GM21515 (cell line): ENCODE measurements around the gene STIM1.
"Not testable (repeated sequence)": the region's sequence is repeated elsewhere in the genome, so short reads cannot be mapped to it uniquely, and the experiment has no call there.

Experiments used
- ATAC-seq: cut with Tn5 transposase; IDR thresholded peaks from one replicate; pipeline ENCODE4 v1.9.1; 2021; ENCODE audit not compliant: unreplicated experiment

The STIM1 gene

GRCh38 chr11:4016602-4017001 is 161.1 kb downstream of the STIM1 start:
- not testable (repeated sequence) for ATAC-seq

GRCh38 chr11:4017129-4017528 is 161.7 kb downstream of the STIM1 start:
- ATAC-seq = no peak

- ATAC-seq = no peak
Observed at GRCh38 chr11:4018641-4019040, 163.2 kb downstream of the STIM1 start.

GRCh38 chr11:4019891-4020290 is 164.4 kb downstream of the STIM1 start:
- no peak for ATAC-seq

GRCh38 chr11:4022669-4023068 is 167.2 kb downstream of the STIM1 start:
- no peak for ATAC-seq

- ATAC-seq = no peak
Observed at GRCh38 chr11:4025248-4025966, 169.9 kb downstream of the STIM1 start.

GRCh38 chr11:4025967-4026324 is 170.5 kb downstream of the STIM1 start:
- no peak for ATAC-seq

GRCh38 chr11:4026389-4026788 is 170.9 kb downstream of the STIM1 start:
- ATAC-seq = no peak

- ATAC-seq = no peak
Observed at GRCh38 chr11:4027746-4028145, 172.3 kb downstream of the STIM1 start.

- no peak for ATAC-seq
Observed at GRCh38 chr11:4030197-4030596, 174.7 kb downstream of the STIM1 start.

GRCh38 chr11:4032097-4032496 is 176.6 kb downstream of the STIM1 start:
- ATAC-seq = no peak

GRCh38 chr11:4035985-4036384 is 180.5 kb downstream of the STIM1 start:
- ATAC-seq = no peak

GRCh38 chr11:4039011-4039410 is 183.5 kb downstream of the STIM1 start:
- no peak for ATAC-seq

GRCh38 chr11:4040461-4040860 is 185.0 kb downstream of the STIM1 start:
- no peak for ATAC-seq

GRCh38 chr11:4041731-4042391 is 186.4 kb downstream of the STIM1 start:
- ATAC-seq = no peak

GRCh38 chr11:4044976-4045646 is 189.6 kb downstream of the STIM1 start:
- ATAC-seq = no peak

- no peak for ATAC-seq
Observed at GRCh38 chr11:4048340-4048739, 192.9 kb downstream of the STIM1 start.

- no peak for ATAC-seq
Observed at GRCh38 chr11:4049006-4049405, 193.5 kb downstream of the STIM1 start.

- no peak for ATAC-seq
Observed at GRCh38 chr11:4050138-4050537, 194.7 kb downstream of the STIM1 start.

- ATAC-seq = not testable (repeated sequence)
Observed at GRCh38 chr11:4053200-4053599, 197.7 kb downstream of the STIM1 start.

- no peak for ATAC-seq
Observed at GRCh38 chr11:4054643-4055042, 199.2 kb downstream of the STIM1 start.

- ATAC-seq = no peak
Observed at GRCh38 chr11:4059424-4059823, 204.0 kb downstream of the STIM1 start.
